Measurements from ENCODE around the gene TK2.
"Not testable (repeated sequence)": the region's sequence is repeated elsewhere in the genome, so short reads cannot be mapped to it uniquely, and the experiment has no call there.

TK2 gene

DNA sequence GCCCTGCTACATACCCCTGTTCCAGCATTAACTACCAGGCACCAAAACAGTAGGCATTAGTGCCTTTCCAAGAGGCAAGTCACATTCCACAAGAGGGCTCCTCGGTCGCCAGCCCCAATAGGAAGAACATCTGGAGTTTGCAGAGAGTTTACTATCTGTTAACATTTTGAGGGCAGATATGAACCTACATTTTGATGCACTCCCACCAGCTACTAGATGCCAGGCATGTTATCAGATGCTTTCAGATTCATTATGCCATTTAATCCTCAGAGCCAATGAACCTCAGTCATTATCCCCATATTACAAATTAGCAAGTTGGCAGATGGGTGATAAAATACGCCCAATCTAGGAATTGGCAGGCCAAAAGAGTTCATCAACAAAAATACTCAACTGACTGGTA lies 25.1 kb upstream of the TK2 start:
- in situ Hi-C loops (cut with HindIII; ENCODE audit: low pct_ligation_motif_present, low pct_unique_long_range_greater_than_20kb, low sequenced_read_pairs): no loop called here

GRCh38 chr16:66574531-66574930 lies 24.6 kb upstream of the TK2 start:
- in situ Hi-C loops (cut with HindIII; ENCODE audit: low pct_ligation_motif_present, low pct_unique_long_range_greater_than_20kb, low sequenced_read_pairs): no loop called here
- no peak for DNase-seq

More for the DNA sequence above, 25.1 kb upstream of the TK2 start:
- no peak for DNase-seq

DNA sequence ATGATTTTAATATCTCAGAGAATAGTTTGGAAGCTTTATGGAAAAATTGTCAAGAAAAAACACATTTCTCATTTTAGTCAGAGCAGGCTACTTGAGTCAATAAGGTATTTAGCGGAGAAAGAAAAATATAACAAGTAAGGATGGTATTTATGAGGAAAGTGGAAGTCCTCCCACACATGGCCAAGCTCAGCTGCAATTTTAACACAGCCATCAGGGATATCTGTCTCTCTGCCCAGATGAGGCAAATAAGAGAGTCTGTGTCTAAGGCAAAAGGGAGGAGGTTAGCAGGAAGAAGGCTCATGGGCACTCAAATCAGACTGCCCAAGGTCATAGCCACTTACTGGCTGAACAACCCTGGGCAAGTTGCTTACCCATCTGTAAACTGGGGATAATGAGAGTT lies 24.2 kb upstream of the TK2 start:
- no peak for DNase-seq
- in situ Hi-C loops (cut with HindIII; ENCODE audit: low pct_ligation_motif_present, low pct_unique_long_range_greater_than_20kb, low sequenced_read_pairs): no loop called here

DNA sequence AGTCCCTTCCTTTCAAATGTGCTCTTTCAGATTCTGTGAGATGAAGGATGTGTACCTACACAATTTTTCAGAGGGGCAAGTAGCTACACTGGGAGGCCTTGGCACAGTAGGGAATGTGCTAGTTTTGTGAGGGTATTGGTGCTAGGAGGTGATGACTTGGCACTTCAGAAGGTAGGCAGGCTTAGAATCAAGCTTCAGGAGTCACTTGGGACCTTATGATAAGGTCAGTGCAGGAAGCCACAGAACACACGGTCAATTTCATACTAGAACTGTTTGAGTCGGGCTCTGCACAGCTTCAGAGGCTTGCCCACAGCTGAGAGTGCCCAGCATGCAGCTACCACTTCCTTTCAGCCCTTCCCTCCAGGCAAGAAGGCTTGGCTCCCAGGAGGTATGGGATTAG lies 22.4 kb upstream of the TK2 start:
- DNase-seq: no peak
- in situ Hi-C loops (cut with HindIII; ENCODE audit: low pct_ligation_motif_present, low pct_unique_long_range_greater_than_20kb, low sequenced_read_pairs): no loop called here

GRCh38 chr16:66569827-66570405 lies 20.0 kb upstream of the TK2 start:
- in situ Hi-C loops (cut with HindIII; ENCODE audit: low pct_ligation_motif_present, low pct_unique_long_range_greater_than_20kb, low sequenced_read_pairs): no loop called here
- no peak for DNase-seq

GRCh38 chr16:66569131-66569530 lies 19.2 kb upstream of the TK2 start:
- in situ Hi-C loops (cut with HindIII; ENCODE audit: low pct_ligation_motif_present, low pct_unique_long_range_greater_than_20kb, low sequenced_read_pairs): no loop called here
- no peak for DNase-seq

- in situ Hi-C loops (cut with HindIII; ENCODE audit: low pct_ligation_motif_present, low pct_unique_long_range_greater_than_20kb, low sequenced_read_pairs): no loop called here
Measured at GRCh38 chr16:66568355-66568754, 18.4 kb upstream of the TK2 start.

DNA sequence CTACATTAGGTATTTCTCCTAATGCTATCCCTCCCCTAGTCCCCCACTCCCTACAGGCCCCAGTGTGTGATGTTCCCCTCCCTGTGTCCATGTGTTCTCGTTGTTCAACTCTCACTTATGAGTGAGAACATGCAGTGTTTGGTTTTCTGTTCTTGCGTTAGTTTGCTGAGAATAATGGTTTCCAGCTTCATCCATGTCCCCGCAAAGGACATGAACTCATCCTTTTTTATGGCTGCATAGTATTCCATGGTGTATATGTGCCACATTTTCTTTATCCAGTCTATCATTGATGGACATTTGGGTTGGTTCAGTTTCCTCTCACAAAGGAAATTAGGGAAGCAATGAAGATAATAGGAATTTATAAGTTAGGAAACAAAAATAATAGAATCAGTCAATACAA lies 17.3 kb upstream of the TK2 start:
- DNase-seq; in situ Hi-C loops (cut with HindIII; ENCODE audit: low pct_ligation_motif_present, low pct_unique_long_range_greater_than_20kb, low sequenced_read_pairs): not testable (repeated sequence)

More at GRCh38 chr16:66568355-66568754, 18.4 kb upstream of the TK2 start:
- DNase-seq: no peak

GRCh38 chr16:66566051-66566901 lies 16.4 kb upstream of the TK2 start, which contains the start of gene CMTM1:
Gene CMTM1 (plus strand): TSS chr16:66566439. CDS start chr16:66566514, 75 bp downstream.
- DNase-seq: no peak
- in situ Hi-C loops (cut with HindIII; ENCODE audit: low pct_ligation_motif_present, low pct_unique_long_range_greater_than_20kb, low sequenced_read_pairs): no loop called here

- no peak for DNase-seq
- in situ Hi-C loops (cut with HindIII; ENCODE audit: low pct_ligation_motif_present, low pct_unique_long_range_greater_than_20kb, low sequenced_read_pairs): no loop called here
Measured at GRCh38 chr16:66563574-66564334, 13.8 kb upstream of the TK2 start.

DNA sequence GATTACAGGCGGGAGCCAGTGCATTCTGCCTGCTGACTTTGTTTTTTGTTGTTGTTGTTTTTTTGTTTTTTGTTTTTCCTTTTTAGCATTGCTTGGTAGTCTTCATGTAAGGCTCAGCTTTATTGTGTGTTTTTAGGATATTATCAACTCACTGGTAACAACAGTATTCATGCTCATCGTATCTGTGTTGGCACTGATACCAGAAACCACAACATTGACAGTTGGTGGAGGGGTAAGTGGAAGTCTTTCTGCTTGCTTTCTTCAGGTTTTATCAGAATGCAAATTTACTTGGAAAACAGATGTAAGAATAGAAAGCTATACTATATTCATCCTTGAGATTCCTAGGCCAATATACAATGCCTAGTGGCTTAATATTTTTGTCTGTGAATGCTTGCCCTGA lies 13.1 kb upstream of the TK2 start:
- no peak for DNase-seq
- in situ Hi-C loops (cut with HindIII; ENCODE audit: low pct_ligation_motif_present, low pct_unique_long_range_greater_than_20kb, low sequenced_read_pairs): no loop called here

GRCh38 chr16:66562409-66562808 lies 12.5 kb upstream of the TK2 start:
- in situ Hi-C loops (cut with HindIII; ENCODE audit: low pct_ligation_motif_present, low pct_unique_long_range_greater_than_20kb, low sequenced_read_pairs): no loop called here
- peak; percentile 18 for DNase-seq

- DNase-seq: no peak
- in situ Hi-C loops (cut with HindIII; ENCODE audit: low pct_ligation_motif_present, low pct_unique_long_range_greater_than_20kb, low sequenced_read_pairs): no loop called here
Measured at GRCh38 chr16:66561381-66562080, 11.6 kb upstream of the TK2 start.

- no peak for DNase-seq
- in situ Hi-C loops (cut with HindIII; ENCODE audit: low pct_ligation_motif_present, low pct_unique_long_range_greater_than_20kb, low sequenced_read_pairs): no loop called here
Measured at GRCh38 chr16:66560107-66560506, 10.2 kb upstream of the TK2 start.

- DNase-seq: no peak
- in situ Hi-C loops (cut with HindIII; ENCODE audit: low pct_ligation_motif_present, low pct_unique_long_range_greater_than_20kb, low sequenced_read_pairs): no loop called here
Measured at GRCh38 chr16:66554495-66554894, 4.6 kb upstream of the TK2 start.

- DNase-seq: no peak
- in situ Hi-C loops (cut with HindIII; ENCODE audit: low pct_ligation_motif_present, low pct_unique_long_range_greater_than_20kb, low sequenced_read_pairs): no loop called here
Measured at GRCh38 chr16:66554021-66554420, 4.1 kb upstream of the TK2 start.

- in situ Hi-C loops (cut with HindIII; ENCODE audit: low pct_ligation_motif_present, low pct_unique_long_range_greater_than_20kb, low sequenced_read_pairs): no loop called here
- no peak for DNase-seq
Measured at GRCh38 chr16:66553223-66553622, 3.3 kb upstream of the TK2 start.

DNA sequence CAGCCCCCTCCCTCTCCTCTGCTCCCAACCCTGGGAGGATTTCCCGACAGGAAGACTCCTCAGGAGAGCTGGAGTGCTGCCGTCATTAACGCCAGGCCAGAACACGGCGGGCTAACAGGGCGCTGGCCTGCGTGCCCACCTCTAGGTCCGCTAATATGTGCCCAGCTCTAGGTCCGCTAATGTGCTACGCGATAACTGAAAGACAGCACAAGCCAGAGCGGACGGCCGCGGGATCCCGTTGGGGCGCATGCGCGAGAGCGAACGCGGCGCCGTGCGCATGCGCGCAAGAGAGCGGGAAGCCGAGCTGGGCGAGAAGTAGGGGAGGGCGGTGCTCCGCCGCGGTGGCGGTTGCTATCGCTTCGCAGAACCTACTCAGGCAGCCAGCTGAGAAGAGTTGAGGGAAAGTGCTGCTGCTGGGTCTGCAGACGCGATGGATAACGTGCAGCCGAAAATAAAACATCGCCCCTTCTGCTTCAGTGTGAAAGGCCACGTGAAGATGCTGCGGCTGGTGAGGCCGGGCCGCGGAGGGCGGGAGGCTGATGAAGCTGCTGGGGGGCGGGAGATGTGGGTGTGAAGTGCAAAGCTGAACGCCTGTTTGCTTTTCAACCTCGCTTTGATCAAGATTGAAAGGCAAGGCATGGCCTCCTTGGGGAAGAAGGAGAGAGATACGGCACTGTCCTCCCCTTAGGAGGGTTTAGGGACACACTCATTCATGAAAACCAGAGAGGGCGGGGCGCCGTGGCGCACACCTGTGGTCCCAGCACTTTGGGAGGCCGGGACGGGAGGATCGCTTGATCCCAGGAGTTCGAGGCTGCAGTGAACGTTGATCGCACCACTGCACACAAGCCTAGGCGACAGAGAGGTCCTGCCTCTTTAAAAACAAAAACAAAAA lies 2.6 kb upstream of the TK2 start, which contains the start of gene CKLF:
TSS of gene CKLF (plus strand) at position 291 of the 892 bp plus-strand sequence. CDS start at position 431, 140 bp downstream.
- in situ Hi-C loops (cut with HindIII; ENCODE audit: low pct_ligation_motif_present, low pct_unique_long_range_greater_than_20kb, low sequenced_read_pairs): no loop called here
- peak; percentile 93 for DNase-seq

Data from ACHN (cell line).